IMR-90 (cell line): Measurements from ENCODE around the gene NUB1. TPM values are rescaled to one million over a fixed set of nuclear protein-coding genes. Genes with fewer than 3 reads are reported as not detected.

Experiments used
- ATAC-seq: fragments of 200-7000 bp; cut with Tn5 transposase; 2 replicates; pipeline ENCODE4 v1.9.1; 2020; ENCODE audit warnings: low read depth, mild to moderate bottlenecking, moderate library complexity
- BruUV-seq: library from RNA; stranded (reverse); fragments of 400-500 nt; replicated peaks from 2 replicates; lab custom pipeline; 2021; lab: Mats Ljungman, UMichigan
- CTCF ChIA-PET: fragments of 300-600 bp; formaldehyde crosslinking; extraction: SDS; loops from one replicate; lab custom pipeline; 2021; ENCODE audit warnings: antibody characterized with exemption; lab: Yijun Ruan, JAX
- POLR2A ChIA-PET: fragments of 300-600 bp; sonication (Branson Sonifier 250); formaldehyde crosslinking; loops from one replicate; lab custom pipeline; 2022; ENCODE audit warnings: antibody characterized with exemption; ENCODE audit not compliant: unreplicated experiment; lab: Charles Lee
- DNase-seq: peaks from one replicate; pipeline ENCODE4 v3.0.0; 2013
- H2AFZ ChIP-seq: replicated peaks from 2 replicates; pipeline ENCODE3; 2013; ENCODE audit warnings: low read length, mild to moderate bottlenecking; ENCODE audit not compliant: poor library complexity
- H2AK5ac ChIP-seq: 2 replicates; pipeline ENCODE4 v1.6.1; 2013; ENCODE audit warnings: low read depth, low read length, inconsistent platforms
- H2AK9ac ChIP-seq: replicated peaks from 2 replicates; pipeline ENCODE3; 2013; ENCODE audit warnings: mild to moderate bottlenecking, low read depth, low read length, moderate library complexity; ENCODE audit not compliant: poor library complexity
- H2BK120ac ChIP-seq: 2 replicates; pipeline ENCODE4 v1.6.1; 2013; ENCODE audit warnings: low read depth, low read length, inconsistent platforms
- H2BK15ac ChIP-seq: 3 replicates; pipeline ENCODE4 v1.6.1; 2013; ENCODE audit warnings: low read depth, low read length, inconsistent platforms
- H2BK20ac ChIP-seq: 2 replicates; pipeline ENCODE4 v1.6.1; 2013; ENCODE audit warnings: low read depth, mild to moderate bottlenecking, inconsistent platforms, low read length, moderate library complexity
- H2BK5ac ChIP-seq: 2 replicates; pipeline ENCODE4 v1.6.1; 2013; ENCODE audit warnings: mild to moderate bottlenecking, low read depth, low read length, inconsistent platforms; ENCODE audit not compliant: poor library complexity, severe bottlenecking
- H3K14ac ChIP-seq: replicated peaks from 2 replicates; pipeline ENCODE4 v1.6.1; 2013; ENCODE audit warnings: low read depth, low read length, inconsistent platforms
- H3K18ac ChIP-seq: 2 replicates; pipeline ENCODE4 v1.6.1; 2013; ENCODE audit warnings: low read depth, low read length, control low read depth
- H3K23ac ChIP-seq: 2 replicates; pipeline ENCODE4 v1.6.1; 2013; ENCODE audit warnings: low read depth, low read length, inconsistent platforms
- H3K27ac ChIP-seq: 2 replicates; pipeline ENCODE4 v1.5.1; 2013; ENCODE audit warnings: mild to moderate bottlenecking, control low read depth, low read length; ENCODE audit not compliant: insufficient read depth
- H3K27me3 ChIP-seq: 2 replicates; pipeline ENCODE4 v1.6.1; 2013; ENCODE audit warnings: low read length; ENCODE audit not compliant: control insufficient read depth, insufficient read depth
- H3K36me3 ChIP-seq: 2 replicates; pipeline ENCODE4 v1.6.1; 2013; ENCODE audit warnings: low read length, mixed read lengths; ENCODE audit not compliant: control insufficient read depth, insufficient read depth
- H3K4ac ChIP-seq: 2 replicates; pipeline ENCODE4 v1.6.1; 2013; ENCODE audit warnings: low read depth, low read length, inconsistent platforms
- H3K4me1 ChIP-seq: 2 replicates; pipeline ENCODE4 v1.6.1; 2013; ENCODE audit warnings: low read length, mixed read lengths; ENCODE audit not compliant: control insufficient read depth, insufficient read depth
- H3K4me2 ChIP-seq: 2 replicates; pipeline ENCODE4 v1.6.1; 2013; ENCODE audit warnings: low read depth, mild to moderate bottlenecking, control low read depth, low read length, moderate library complexity
- H3K4me3 ChIP-seq: 2 replicates; pipeline ENCODE4 v1.5.1; 2013; ENCODE audit warnings: low read depth, mild to moderate bottlenecking, control low read depth, low read length, moderate library complexity; ENCODE audit not compliant: insufficient read depth
- H3K56ac ChIP-seq: 2 replicates; pipeline ENCODE4 v1.6.1; 2013; ENCODE audit warnings: low read length, inconsistent platforms; ENCODE audit not compliant: insufficient read depth; ENCODE audit errors: extremely low read depth
- H3K79me1 ChIP-seq, 2 experiments: 2 replicates each; pipeline ENCODE4 v1.6.1; 2013; ENCODE audit warnings: low read length in 2 of 2, inconsistent platforms in 1 of 2, low read depth in 1 of 2
- H3K9ac ChIP-seq: 2 replicates; pipeline ENCODE4 v1.6.1; 2013; ENCODE audit warnings: low read depth, low read length, control low read depth
- H3K9me1 ChIP-seq: 2 replicates; pipeline ENCODE4 v1.6.1; 2013; ENCODE audit warnings: low read length, inconsistent platforms; ENCODE audit not compliant: insufficient read depth
- H3K9me3 ChIP-seq: 2 replicates; pipeline ENCODE4 v1.6.1; 2013; ENCODE audit warnings: low read length; ENCODE audit not compliant: control insufficient read depth, insufficient read depth
- H4K20me1 ChIP-seq: 2 replicates; pipeline ENCODE4 v1.6.1; 2013; ENCODE audit warnings: low read length, inconsistent platforms; ENCODE audit not compliant: insufficient read depth
- H4K5ac ChIP-seq: 2 replicates; pipeline ENCODE4 v1.6.1; 2013; ENCODE audit warnings: mild to moderate bottlenecking, low read depth, low read length, control low read depth
- H4K8ac ChIP-seq, 2 experiments: 2 replicates each; pipeline ENCODE4 v1.6.1; 2013; ENCODE audit warnings: low read depth in 2 of 2, low read length in 2 of 2, control low read depth in 1 of 2, inconsistent platforms in 1 of 2
- H4K91ac ChIP-seq: 2 replicates; pipeline ENCODE4 v1.6.1; 2013; ENCODE audit warnings: low read depth, low read length, inconsistent platforms; ENCODE audit not compliant: insufficient read depth
- BHLHE40 ChIP-seq: fragments of 150-350 bp; IDR thresholded peaks from 2 replicates; pipeline ENCODE4 v1.6.1; 2016; ENCODE audit warnings: mild to moderate bottlenecking, low read depth, low read length
- CEBPB ChIP-seq: IDR thresholded peaks from 2 replicates; pipeline ENCODE4 v1.6.1; 2012; ENCODE audit warnings: low read depth, low read length, improper control_type of control experiment
- CHD1 ChIP-seq: IDR thresholded peaks from 2 replicates; pipeline ENCODE4 v1.6.1; 2012; ENCODE audit warnings: low read depth, low read length, improper control_type of control experiment
- CTCF ChIP-seq: conservative IDR thresholded peaks from 2 replicates; pipeline ENCODE4 v1.5.1; 2012; ENCODE audit warnings: mild to moderate bottlenecking, low read depth, low read length, improper control_type of control experiment
- FOS ChIP-seq: fragments of 150-350 bp; IDR thresholded peaks from 2 replicates; pipeline ENCODE4 v1.6.1; 2016; ENCODE audit warnings: low read depth, low read length
- MAFK ChIP-seq: IDR thresholded peaks from 2 replicates; pipeline ENCODE4 v1.6.1; 2012; ENCODE audit warnings: low read depth, low read length, improper control_type of control experiment
- MAZ ChIP-seq: IDR thresholded peaks from 2 replicates; pipeline ENCODE4 v1.6.1; 2012; ENCODE audit warnings: low read depth, mild to moderate bottlenecking, low read length, improper control_type of control experiment, moderate library complexity, borderline replicate concordance
- MXI1 ChIP-seq: IDR thresholded peaks from 2 replicates; pipeline ENCODE4 v1.6.1; 2012; ENCODE audit warnings: low read depth, mild to moderate bottlenecking, low read length, moderate library complexity, borderline replicate concordance
- NFE2L2 ChIP-seq: fragments of 150-350 bp; IDR thresholded peaks from 2 replicates; pipeline ENCODE4 v1.6.1; 2016; ENCODE audit warnings: low read depth, mild to moderate bottlenecking, low read length
- POLR2A ChIP-seq: IDR thresholded peaks from 2 replicates; pipeline ENCODE4 v1.6.1; 2012; ENCODE audit warnings: mild to moderate bottlenecking, low read depth, low read length
- RAD21 ChIP-seq: IDR thresholded peaks from 2 replicates; pipeline ENCODE4 v1.6.1; 2012; ENCODE audit warnings: low read length, improper control_type of control experiment
- RCOR1 ChIP-seq: IDR thresholded peaks from 2 replicates; pipeline ENCODE4 v1.6.1; 2012; ENCODE audit warnings: mild to moderate bottlenecking, low read length, improper control_type of control experiment; ENCODE audit not compliant: insufficient replicate concordance
- RFX5 ChIP-seq: IDR thresholded peaks from 2 replicates; pipeline ENCODE4 v1.8.0; 2012; ENCODE audit warnings: low read depth, mild to moderate bottlenecking, low read length, moderate library complexity
- SMC3 ChIP-seq: fragments of 150-350 bp; IDR thresholded peaks from 2 replicates; pipeline ENCODE4 v1.6.1; 2016; ENCODE audit warnings: low read depth, mild to moderate bottlenecking, antibody characterized with exemption, low read length, moderate library complexity
- USF2 ChIP-seq: fragments of 150-350 bp; IDR thresholded peaks from 2 replicates; pipeline ENCODE4 v1.6.1; 2017; ENCODE audit warnings: mild to moderate bottlenecking, antibody characterized with exemption, low read length, low read depth
- WGBS, 2 experiments: methylation state at CpG; one replicate each; pipeline versions ENCODE4 v1.1.5 to v1.1.7; 2013; ENCODE audit warnings: missing lambda C conversion rate in 2 of 2; ENCODE audit not compliant: insufficient read length in 1 of 2; ENCODE audit errors: extremely low coverage in 2 of 2; 5-methylcytosine and 5-hydroxymethylcytosine counted together
- dilution Hi-C: fragments of 300-500 bp; cut with HindIII; formaldehyde crosslinking; loops from one replicate; pipeline ENCODE4 v1.14.3; 2018; ENCODE audit warnings: low sequenced_read_pairs; ENCODE audit not compliant: unreplicated experiment
- in situ Hi-C: fragments of 300-500 bp; cut with MboI; formaldehyde crosslinking; loops from 3 replicates; pipeline ENCODE4 v1.14.3; 2019; ENCODE audit warnings: low sequenced_read_pairs, inconsistent platforms, mixed read lengths
- intact Hi-C: fragments of 100-400 bp; cut with micrococcal nuclease; formaldehyde crosslinking; loops from 2 replicates; pipeline ENCODE4 v1.10.0; 2022
- polyA plus RNA-seq, 3 experiments: library from polyadenylated mRNA; depleted of rRNA; stranded (reverse); fragments of >200 nt; gene quantifications; 2 replicates each; pipeline ENCODE4 v1.2.3, GENCODE V29; 2012; ENCODE audit warnings: low replicate concordance in 1 of 3
- total RNA-seq: library from RNA; depleted of rRNA; stranded (reverse); fragments of >200 nt; gene quantifications from 2 replicates; pipeline ENCODE4 v1.2.3, GENCODE V29; 2012
- TF ChIP-seq, protein P1 (sequence below): fragments of 150-350 bp; IDR thresholded peaks from 2 replicates; pipeline ENCODE4 v1.6.1; 2016; ENCODE audit warnings: low read depth, mild to moderate bottlenecking, low read length, moderate library complexity, borderline replicate concordance

NUB1 gene
- total and polyA plus RNA-seq, 2 of the 4 experiments (the other 2 are of a cell fraction), result 20.1 to 29.7 TPM

- Histone ChIP-seq H3K27me3 (peaks cover 9% of the 10 kb centered on the region; the same call in 1 of the 2 replicates), H3K9me1 (peaks cover 7% of the 10 kb centered on the region), H2AK9ac (no peak overlapping the region), H3K4me1 (peaks cover 4% of the 10 kb centered on the region; the same call in 1 of the 2 replicates), H4K91ac (no peak overlapping the region), H2BK15ac (no peak overlapping the region), H2AFZ (no peak overlapping the region), H3K23ac (no peak overlapping the region), H3K4me2 (no peak overlapping the region), H3K14ac (no peak overlapping the region), H3K9me3 (peaks cover 13% of the 10 kb centered on the region), H4K5ac (no peak overlapping the region), H2BK120ac (no peak overlapping the region), H2BK5ac (no peak overlapping the region), H4K8ac (0 out of 4 replicates have a peak overlapping the region, but pooled peaks of 1 of the 2 experiments have one; percentile 1), H3K4ac (no peak overlapping the region), H3K9ac (no peak overlapping the region), H3K79me1 (no peaks in the 10 kb centered on the region), H3K56ac (no peak overlapping the region), H3K18ac (no peak overlapping the region), H3K36me3 (no peaks in the 10 kb centered on the region), H3K27ac (no peak overlapping the region), H3K4me3 (no peak overlapping the region), H2BK20ac (0 out of 2 replicates have a peak overlapping the region, but pooled peaks have one; percentile 6), H2AK5ac (no peak overlapping the region), H4K20me1 (no peaks in the 10 kb centered on the region)
- TF ChIP-seq NFE2L2 (no peak), CEBPB (no peak), RFX5 (no peak), RCOR1 (no peak), MAFK (no peak), POLR2A (no peak), RAD21 (no peak), SMC3 (no peak), MXI1 (no peak), CTCF (no peak), BHLHE40 (no peak), MAZ (no peak), FOS (no peak), USF2 (no peak), CHD1 (no peak)
- TF ChIP-seq, protein P1, sequence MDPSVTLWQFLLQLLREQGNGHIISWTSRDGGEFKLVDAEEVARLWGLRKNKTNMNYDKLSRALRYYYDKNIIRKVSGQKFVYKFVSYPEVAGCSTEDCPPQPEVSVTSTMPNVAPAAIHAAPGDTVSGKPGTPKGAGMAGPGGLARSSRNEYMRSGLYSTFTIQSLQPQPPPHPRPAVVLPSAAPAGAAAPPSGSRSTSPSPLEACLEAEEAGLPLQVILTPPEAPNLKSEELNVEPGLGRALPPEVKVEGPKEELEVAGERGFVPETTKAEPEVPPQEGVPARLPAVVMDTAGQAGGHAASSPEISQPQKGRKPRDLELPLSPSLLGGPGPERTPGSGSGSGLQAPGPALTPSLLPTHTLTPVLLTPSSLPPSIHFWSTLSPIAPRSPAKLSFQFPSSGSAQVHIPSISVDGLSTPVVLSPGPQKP, result no peak
- POLR2A ChIA-PET, result no interaction called here
- no TSS peak for BruUV-seq
- no CpG with 5 or more reads among the region's 6 CpGs for WGBS, 2 experiments
- dilution Hi-C loops (no loop called here), intact Hi-C loops (loop anchor here (5.0 kb wide), 1 partner anchor 443 kb away; no protein-coding TSS in a partner anchor), in situ Hi-C loops (no loop called here)
- CTCF ChIA-PET, result interaction anchor here (1.0 to 3.9 kb wide), 4 partner anchors 8 to 134 kb away, joined by 4 to 38 read pairs (median 8); no protein-coding TSS in a partner anchor
- DNase-seq (no peak), ATAC-seq (no peak)
Measured at GRCh38 chr7:151314401-151314800, 27.2 kb upstream of the NUB1 start.
